ENCODE measurements around the gene MYO10. TPM values are rescaled to one million over a fixed set of nuclear protein-coding genes. Genes with fewer than 3 reads are reported as not detected.
A peak's percentile ranks its signal among the peaks of the same experiment; 100 is the strongest.
"Not testable (repeated sequence)": the region's sequence is repeated elsewhere in the genome, so short reads cannot be mapped to it uniquely, and the experiment has no call there.

MYO10 gene
- total RNA-seq, 1 donor from 2014 or later, result 25.9 TPM

DNA sequence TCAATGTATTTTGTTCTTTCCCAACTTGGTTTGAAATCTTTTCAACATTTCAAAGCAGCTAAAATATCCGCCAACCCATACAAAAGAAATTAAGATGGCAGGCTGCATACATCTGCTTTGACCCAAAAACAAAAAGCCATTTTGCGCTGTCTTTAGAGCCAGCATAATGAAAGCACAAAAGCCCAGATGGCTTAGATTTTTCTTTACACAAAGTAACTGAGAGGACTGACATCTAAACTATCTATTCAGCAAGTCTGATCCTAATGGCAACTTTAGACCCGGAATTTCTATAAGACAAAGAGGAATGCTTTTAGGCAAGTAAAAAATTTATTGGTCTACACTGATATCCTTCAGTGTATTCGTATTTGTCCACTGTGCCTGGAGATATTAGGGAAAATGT is 86.3 kb downstream of the MYO10 start:
- intact Hi-C loops (cut with DNase I), result no loop called here
- no peak for ATAC-seq
- no peak for DNase-seq (ENCODE audit: low spot score)

DNA sequence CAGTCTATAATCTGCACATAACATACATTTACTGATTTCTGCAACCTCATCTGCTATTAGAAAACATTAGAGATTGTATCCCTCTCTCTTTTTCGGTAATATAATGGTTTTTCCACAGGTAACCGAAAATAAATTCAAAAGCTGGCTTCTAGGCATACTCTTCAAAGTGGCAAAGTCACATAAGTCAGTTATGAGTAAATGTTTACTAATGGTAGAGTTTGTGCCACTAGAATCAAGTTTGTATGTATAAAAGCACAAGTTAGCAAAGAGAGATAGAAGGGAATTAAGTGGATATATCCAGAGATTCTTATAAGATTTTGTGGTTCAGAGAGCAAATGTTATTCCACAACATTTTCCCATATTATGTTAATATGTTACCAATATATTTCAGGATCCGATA is 86.9 kb downstream of the MYO10 start:
- intact Hi-C loops (cut with DNase I), result no loop called here
- DNase-seq (ENCODE audit: low spot score) (no peak), ATAC-seq (no peak)

DNA sequence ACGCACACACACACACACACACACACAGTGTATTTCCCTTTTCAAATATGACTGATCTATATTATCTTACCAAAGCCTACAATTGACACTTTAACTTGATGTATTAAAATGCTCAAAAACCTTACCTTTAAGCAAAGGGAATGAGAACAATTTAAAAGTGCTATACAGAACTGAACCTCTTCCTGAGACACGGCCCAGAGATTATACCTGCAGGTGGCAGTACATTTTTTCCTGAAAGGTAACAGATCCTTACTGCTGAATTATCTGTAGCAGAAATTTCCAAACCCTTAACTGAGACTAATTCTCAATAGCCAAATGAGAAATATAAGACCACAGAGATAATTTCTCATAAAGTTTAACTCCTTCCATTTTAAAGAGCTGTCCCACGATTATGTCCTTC is 91.1 kb downstream of the MYO10 start:
- intact Hi-C loops (cut with DNase I), result no loop called here
- no peak for DNase-seq (ENCODE audit: low spot score)
- ATAC-seq, result no peak

DNA sequence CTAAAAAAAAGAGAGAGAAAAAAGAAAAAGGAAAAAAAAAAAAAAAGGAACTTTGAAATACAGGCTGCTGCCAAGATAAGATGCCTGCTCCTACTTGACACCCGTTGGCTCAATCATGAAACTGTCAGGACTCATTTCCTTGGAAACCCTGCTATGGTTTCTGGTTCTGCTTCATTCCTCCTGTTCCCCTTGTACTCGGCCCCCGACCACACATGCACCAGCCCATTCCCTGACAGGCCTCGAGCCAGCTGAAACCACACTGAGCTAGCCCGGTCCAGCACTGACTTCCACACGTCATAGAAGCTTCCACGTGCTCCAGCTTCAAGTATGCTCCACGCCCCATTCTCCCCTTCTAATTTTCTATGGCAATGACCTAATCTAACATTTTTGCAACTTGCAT is 93.2 kb downstream of the MYO10 start:
- peak; percentile 81 for ATAC-seq
- intact Hi-C loops (cut with DNase I), result no loop called here
- DNase-seq (ENCODE audit: low spot score), result no peak

DNA sequence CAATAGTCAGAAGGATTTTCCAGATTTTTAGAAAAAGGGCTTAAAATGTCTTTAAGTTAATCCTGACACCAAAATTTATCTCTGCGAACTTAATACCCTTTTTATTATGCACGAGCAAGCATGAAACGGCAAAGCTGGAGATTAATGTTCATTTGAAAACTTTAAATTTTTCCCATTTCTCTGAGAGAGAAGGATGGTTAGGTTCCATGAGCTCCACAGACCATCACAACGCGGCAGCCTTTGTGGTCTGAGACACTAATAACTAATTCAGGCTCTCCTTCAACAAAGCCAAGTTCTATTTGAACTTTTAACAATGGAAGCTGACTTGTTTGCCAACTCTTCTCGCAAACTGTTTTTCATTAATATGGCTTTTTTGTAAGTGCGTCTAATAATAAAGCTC is 94.7 kb downstream of the MYO10 start:
- DNase-seq (ENCODE audit: low spot score) (no peak), ATAC-seq (no peak)
- intact Hi-C loops (cut with DNase I), result no loop called here

DNA sequence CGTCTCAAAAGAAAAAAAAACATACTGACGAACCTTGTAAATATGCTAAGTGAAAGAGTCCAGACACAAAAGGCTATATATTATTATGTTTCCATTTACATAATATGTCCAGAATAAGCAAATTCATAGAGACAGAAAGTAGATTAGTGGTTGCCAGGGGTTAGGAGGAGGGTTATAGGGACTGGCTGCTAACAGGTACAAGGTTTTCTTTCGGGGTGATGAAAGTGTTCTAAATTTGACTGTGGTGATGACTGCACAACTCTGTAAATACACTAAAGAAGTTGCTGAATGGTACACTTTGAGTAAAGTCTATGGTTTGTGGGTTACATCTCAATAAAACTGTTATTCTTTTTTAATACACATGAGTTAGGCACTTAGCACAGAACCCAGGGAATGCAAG is 98.8 kb downstream of the MYO10 start:
- no peak for ATAC-seq
- intact Hi-C loops (cut with DNase I), result no loop called here
- DNase-seq (ENCODE audit: low spot score), result no peak

DNA sequence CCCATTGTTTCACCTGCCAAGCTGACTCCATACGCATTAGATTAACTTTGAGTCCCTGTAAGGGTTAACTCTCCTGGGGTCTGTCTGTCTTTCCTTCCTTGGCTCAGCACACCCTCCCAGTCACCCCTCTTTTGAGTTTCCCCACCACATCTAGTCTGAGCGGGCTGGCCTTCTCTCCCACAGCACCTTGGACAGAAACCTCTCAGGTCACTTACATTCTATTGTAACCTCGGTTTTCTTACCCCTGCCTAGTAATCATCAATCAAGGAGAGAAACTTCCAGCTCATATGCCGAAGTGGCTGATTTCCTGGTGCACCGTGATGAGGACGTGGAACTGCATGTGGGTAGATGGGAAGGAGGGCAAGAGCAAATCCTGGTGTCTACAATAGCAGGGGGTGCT is 102.1 kb downstream of the MYO10 start:
- intact Hi-C loops (cut with DNase I), result no loop called here
- no peak for ATAC-seq
- DNase-seq (ENCODE audit: low spot score), result no peak

DNA sequence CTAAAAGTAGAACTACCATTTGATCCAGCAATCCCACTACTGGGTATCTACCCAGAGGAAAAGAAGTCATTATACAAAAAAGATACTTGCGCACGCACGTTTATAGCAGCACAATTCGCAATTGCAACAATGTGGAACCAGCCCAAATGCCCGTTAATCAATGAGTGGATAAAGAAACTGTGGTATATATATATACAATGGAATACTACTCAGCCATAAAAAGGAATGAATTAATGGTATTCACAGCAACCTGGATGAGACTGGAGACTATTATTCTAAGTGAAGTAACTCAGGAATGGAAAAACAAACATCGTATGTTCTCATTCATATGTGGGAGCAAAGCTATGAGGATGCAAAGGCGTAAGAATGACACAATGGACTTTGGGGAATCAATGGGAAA is 104.8 kb downstream of the MYO10 start:
- DNase-seq (ENCODE audit: low spot score); ATAC-seq; intact Hi-C loops (cut with DNase I): not testable (repeated sequence)

DNA sequence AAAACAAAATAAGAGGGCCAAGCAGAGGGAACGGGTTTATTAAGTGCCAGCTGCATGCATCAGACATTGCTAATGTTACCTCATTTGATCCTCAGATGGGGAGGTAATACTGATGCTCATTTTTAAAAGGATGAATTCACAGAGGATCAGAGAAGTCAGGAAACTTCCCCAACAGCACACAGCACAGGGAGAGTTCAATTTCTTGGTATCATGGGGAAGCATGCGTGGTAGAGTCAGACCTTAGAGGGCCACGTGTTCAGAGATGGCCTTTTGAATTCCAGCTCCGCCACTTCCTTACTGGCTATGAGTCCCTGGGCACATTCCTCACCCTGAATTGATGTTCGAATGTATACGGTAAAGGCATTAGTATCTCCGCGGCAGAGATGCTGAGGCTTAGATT is 108.3 kb downstream of the MYO10 start:
- DNase-seq (ENCODE audit: low spot score) (no peak), ATAC-seq (no peak)
- intact Hi-C loops (cut with DNase I), result no loop called here

DNA sequence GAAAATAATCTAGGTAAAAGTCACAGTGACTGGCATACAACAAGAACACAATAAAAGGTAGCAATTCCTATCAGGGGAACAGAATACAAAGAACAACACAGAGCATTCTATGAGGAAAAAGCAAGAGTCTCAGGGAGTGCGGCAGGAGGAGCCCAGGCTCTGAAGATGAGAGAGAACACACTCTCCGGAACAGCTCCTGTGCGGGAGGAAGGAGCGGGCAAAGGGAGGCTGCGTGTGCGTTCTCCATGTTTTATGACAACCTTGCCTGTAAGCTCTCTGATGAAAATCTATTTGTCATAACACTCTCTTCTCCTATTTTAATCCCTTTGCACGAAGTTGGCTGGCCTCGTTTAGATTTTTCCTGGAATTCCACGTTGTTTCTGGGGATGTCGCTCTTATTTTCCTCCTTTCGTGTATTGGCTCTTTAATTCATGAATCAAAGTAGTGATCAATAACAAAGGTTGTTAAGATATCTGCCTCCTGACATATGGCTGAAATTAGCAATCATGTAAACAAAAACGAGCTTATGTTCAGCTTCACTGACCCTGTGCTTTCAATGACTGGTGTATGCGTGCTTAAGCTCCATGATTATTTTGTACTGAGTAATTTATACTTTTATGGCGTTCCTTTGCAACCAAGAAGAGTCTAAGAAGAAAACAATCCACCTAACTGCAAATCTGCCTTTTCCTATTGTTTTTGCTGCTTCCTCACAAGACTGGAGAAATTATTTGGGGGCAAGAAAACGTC is 109.5 kb downstream of the MYO10 start:
- intact Hi-C loops (cut with DNase I), result no loop called here
- DNase-seq (ENCODE audit: low spot score) (no peak), ATAC-seq (peak; percentile 74)

DNA sequence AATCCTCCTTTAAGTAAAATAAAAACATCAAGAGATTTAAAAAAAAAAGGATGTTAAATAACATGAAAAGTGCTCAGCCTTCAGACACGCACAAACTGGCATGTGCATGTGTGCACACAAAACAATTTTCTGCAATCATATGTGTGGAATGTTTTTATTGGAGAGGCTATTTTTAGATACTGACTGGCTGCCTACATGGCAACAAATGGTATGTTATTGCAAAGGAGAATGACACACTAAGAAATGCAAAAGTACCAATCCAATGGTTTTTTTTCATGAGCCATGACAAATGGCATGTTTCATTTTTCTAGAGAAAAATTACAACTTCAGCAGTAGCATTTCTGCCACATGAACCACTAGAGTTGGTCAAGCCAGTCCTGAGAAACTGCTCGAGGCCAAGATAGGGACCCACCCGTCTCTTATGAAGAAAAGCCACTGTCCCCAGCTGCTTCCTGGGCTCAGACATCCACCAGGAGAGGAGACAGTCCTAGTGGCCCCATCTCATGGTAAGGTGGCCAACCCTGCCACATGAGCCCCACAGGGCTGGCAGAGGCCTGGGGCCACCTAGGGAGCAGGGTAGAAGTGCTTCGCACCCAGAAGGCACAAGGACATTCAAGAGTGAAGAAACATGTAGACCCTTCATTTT is 116.4 kb downstream of the MYO10 start:
- ATAC-seq (no peak), DNase-seq (ENCODE audit: low spot score) (no peak)
- intact Hi-C loops (cut with DNase I), result no loop called here

DNA sequence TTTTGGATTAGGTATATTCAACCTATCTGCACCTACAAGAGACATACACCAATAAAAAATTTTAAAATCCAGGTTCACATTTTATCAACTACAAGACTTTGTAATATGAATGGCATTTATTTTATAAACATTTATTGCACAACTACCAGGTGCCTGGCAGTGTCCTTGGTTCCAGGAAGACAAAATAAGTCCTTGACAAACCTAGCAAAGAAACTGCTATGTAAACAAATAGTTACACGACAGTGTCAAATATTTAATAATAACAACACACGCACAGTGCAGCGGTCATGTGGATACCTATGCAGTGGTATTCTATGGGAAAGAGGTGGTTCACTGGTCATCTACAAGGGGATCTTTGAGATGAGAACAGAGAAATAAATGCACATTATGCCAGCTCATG is 120.7 kb downstream of the MYO10 start:
- DNase-seq (ENCODE audit: low spot score), result no peak
- intact Hi-C loops (cut with DNase I), result no loop called here
- ATAC-seq, result no peak

DNA sequence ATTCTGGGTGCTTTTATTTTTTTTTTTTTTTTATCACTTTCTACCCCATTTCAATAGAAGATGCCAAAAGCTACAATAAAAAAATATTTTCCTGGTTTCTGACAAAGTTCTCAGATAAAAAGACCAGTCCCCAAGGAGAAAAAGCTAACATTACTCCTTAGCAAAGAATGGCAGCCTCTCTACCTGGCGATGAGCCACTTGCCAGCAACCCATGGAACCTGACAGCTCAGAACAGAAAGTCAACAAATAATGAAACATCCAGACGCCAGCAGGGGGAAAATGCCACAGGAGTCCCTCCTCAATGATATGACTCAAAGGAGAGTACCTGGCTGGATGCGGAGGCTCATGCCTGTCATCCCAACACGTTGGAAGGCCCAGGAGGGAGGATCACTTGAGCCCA is 123.2 kb downstream of the MYO10 start:
- intact Hi-C loops (cut with DNase I), result no loop called here
- ATAC-seq (no peak), DNase-seq (ENCODE audit: low spot score) (no peak)

DNA sequence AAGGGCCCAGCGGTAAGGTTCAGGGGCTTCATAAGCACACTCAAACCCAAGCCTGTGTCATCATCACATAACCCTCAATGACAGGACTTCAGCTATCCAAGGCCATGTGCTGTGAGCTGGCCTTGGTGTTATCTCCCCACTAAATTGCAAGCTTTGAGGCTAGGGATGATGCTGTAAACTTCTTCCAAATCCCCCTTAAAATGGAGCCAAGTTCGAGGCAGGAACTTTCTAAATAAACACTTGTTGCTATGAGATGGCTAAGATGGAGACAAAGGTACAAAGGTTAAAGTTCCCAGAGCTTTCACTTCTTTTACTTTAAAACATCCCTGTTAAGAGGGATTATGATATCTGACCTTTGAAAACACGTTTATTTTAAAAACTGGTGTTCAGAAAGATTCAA is 123.6 kb downstream of the MYO10 start:
- intact Hi-C loops (cut with DNase I), result no loop called here
- DNase-seq (ENCODE audit: low spot score) (no peak), ATAC-seq (no peak)

DNA sequence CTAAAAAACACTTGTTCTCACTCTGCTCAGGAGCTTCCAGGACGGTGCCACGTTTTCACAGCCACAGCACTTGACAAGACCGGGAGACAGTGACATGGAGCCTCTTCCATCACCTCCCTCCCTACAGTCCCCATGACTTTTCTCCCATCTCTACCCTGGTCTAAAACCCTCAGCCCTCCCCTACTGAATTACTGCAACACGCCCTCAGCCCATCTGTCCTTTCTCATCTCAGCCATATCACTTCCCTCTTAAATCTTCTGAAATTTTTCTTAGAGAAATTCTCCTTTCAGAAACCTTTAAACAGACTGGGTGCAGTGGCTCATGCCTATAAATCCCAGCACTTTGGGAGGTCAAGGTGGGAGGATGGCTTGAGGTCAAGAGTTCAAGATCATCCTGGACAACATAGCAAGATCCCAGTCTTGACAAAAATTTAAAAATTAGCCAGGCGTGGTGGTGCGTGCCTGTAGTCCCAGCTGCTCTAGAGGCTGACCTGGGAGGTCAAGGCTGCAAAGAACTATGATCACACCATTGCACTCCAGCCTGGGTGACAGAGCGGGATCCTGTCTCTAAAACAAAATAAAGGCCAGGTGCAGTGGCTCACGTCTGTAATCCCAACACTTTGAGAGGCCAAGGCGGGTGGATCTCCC is 125.8 kb downstream of the MYO10 start:
- DNase-seq (ENCODE audit: low spot score) (no peak), ATAC-seq (peak; percentile 6)
- intact Hi-C loops (cut with DNase I), result no loop called here

DNA sequence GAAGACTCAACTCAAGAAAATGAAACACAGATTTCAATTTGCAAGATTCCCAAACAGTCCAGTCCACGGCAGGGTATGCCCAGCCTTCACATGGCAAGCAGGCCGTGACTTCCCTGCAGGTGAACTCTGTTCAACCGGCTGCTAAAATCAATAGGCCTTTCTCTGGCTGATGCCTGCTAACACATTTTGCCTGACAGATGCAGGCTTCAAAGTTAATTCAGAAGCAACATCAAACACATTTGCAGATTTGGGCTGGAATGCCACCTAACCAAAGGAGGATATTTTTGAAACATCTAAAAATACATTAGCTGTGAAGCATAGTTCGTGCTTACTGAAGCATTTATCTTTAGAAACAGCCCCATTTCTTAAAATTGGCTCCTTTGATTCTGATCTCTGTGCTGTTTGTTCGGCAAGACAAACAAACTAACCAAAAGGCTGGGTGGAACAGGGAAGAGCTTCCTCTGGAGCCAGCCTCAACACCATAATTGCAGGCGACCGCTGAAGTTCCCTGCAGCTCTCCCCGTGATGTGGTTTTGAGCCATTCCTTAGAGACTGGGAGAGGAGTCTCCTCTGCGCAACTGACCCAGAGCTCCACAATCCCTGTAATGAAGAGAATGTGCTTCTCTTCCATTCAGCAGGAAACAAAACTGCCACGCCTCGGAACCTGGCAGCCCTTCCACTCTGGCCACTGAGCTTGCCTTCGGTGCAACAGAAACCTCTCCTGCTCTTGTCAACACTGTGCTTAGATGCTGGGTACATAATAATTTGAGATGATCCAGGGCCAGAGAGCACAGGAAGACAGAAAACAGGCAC is 126.5 kb downstream of the MYO10 start:
- DNase-seq (ENCODE audit: low spot score) (no peak), ATAC-seq (peak; percentile 86)
- intact Hi-C loops (cut with DNase I), result no loop called here

DNA sequence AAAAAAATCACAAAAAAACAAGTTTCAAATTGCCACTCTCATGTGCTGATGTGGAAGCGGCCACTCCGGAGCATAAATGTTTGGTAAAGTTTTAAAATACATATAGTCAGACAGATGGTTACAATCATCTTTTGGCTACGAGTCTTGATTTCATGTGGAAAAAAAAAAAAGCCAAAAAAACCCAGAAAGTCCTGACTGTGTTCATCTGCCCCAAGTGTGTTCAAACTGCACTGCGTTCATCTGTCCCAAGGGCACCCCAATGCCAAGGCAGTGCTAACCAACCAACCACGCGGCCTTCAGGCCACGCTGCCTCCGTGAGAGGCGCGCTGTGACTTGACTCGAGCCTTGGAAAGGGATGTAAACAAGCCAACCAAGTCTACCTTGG is 127.1 kb downstream of the MYO10 start:
- intact Hi-C loops (cut with DNase I), result no loop called here
- ATAC-seq (no peak), DNase-seq (ENCODE audit: low spot score) (no peak)

DNA sequence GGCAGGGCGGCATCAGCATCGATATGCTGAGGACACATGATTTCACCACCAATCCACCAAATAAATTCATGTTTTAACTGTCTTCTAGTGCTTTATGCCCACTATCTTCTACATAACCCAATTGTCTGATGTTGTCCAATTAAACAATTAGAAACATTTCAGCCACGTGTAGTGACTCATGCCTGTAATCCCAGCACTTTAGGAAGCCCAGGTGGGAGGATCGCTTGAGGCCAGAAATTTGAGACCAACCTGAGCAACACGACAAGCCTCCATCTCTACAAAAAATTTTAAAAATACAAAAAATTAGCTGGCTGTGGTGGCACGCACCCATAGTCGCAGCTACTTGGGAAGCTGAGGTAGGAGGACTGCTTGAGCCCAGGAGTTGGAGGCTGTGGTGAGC is 128.1 kb downstream of the MYO10 start:
- intact Hi-C loops (cut with DNase I), result no loop called here
- DNase-seq (ENCODE audit: low spot score) (no peak), ATAC-seq (no peak)

DNA sequence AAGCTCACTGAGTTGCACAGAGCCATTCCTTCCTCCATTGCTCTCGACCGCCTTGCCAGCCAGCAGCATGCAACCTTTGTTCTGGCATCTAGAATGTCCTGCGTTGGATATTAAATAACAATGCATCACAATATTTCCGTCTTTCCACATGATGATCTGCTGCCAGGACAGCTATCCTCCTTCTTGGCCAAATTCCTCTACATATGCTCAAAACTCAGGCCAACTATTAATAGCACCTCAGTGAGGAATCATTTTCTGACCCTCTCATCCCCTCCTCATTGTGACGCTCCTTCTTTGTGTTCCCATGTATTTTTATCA is 128.6 kb downstream of the MYO10 start:
- DNase-seq (ENCODE audit: low spot score), result no peak
- ATAC-seq, result no peak
- intact Hi-C loops (cut with DNase I), result no loop called here
